ENCODE measurements around the gene ZGPAT. TPM values are rescaled to one million over a fixed set of nuclear protein-coding genes. Genes with fewer than 3 reads are reported as not detected.

Gene ZGPAT
- total RNA-seq, 6 experiments from 2014 or later = 18.7 to 68.9 (median 31.9) TPM

DNA sequence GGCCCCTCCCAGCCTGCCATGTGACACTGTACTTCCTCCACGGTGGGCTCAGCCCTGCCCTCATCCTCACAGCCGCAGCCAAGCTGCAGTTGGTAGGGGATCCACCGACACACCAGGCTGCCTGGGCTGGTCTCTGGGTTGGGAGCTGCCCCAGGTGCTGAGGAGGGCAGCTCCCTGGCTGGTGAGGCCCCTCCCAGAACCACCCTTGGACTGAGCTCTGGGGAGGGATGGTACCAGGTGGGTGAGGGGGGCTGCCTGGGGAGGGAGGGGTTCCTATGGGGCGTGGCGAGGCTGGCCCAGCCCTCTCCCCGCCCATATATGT, 11.6 kb upstream of the ZGPAT start:
- no peak overlapping the region for H3K27ac ChIP-seq
- no peak for TF ChIP-seq POLR2A (IDR thresholded peaks at IDR 0.05)
- TF ChIP-seq, protein P1, sequence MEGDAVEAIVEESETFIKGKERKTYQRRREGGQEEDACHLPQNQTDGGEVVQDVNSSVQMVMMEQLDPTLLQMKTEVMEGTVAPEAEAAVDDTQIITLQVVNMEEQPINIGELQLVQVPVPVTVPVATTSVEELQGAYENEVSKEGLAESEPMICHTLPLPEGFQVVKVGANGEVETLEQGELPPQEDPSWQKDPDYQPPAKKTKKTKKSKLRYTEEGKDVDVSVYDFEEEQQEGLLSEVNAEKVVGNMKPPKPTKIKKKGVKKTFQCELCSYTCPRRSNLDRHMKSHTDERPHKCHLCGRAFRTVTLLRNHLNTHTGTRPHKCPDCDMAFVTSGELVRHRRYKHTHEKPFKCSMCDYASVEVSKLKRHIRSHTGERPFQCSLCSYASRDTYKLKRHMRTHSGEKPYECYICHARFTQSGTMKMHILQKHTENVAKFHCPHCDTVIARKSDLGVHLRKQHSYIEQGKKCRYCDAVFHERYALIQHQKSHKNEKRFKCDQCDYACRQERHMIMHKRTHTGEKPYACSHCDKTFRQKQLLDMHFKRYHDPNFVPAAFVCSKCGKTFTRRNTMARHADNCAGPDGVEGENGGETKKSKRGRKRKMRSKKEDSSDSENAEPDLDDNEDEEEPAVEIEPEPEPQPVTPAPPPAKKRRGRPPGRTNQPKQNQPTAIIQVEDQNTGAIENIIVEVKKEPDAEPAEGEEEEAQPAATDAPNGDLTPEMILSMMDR (IDR thresholded peaks at IDR 0.05) = no peak
- H3K4me3 ChIP-seq = no peak overlapping the region
- H3K36me3 ChIP-seq = no peaks in the 10 kb centered on the region
- peaks cover 0 to 14% (median 5%) of the 10 kb centered on the region in 4 donors for H3K4me1 ChIP-seq
- ATAC-seq (peak; percentile 16 to 48 (median 26)), DNase-seq (peak in 2 of 3 donors; percentile 25 to 58)
- no CpG with 5 or more reads among the region's 6 CpGs for WGBS (ENCODE audit: insufficient coverage, low coverage, low lambda C conversion rate, missing lambda C conversion rate)
- intact Hi-C loops (cut with DNase I) = no loop called here
- no peaks in the 10 kb centered on the region for H3K9me3 ChIP-seq
- H3K27me3 ChIP-seq = no peaks in the 10 kb centered on the region

DNA sequence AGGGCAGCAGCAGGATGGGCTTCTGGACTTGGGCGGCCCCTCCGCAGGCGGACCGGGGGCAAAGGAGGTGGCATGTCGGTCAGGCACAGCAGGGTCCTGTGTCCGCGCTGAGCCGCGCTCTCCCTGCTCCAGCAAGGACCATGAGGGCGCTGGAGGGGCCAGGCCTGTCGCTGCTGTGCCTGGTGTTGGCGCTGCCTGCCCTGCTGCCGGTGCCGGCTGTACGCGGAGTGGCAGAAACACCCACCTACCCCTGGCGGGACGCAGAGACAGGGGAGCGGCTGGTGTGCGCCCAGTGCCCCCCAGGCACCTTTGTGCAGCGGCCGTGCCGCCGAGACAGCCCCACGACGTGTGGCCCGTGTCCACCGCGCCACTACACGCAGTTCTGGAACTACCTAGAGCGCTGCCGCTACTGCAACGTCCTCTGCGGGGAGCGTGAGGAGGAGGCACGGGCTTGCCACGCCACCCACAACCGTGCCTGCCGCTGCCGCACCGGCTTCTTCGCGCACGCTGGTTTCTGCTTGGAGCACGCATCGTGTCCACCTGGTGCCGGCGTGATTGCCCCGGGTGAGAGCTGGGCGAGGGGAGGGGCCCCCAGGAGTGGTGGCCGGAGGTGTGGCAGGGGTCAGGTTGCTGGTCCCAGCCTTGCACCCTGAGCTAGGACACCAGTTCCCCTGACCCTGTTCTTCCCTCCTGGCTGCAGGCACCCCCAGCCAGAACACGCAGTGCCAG, 11.0 kb upstream of the ZGPAT start, which contains the start of gene TNFRSF6B:
TSS of gene TNFRSF6B (plus strand) at position 25 of the 729 bp plus-strand sequence. CDS start at position 141, 116 bp downstream.
- Histone ChIP-seq H3K4me1 (peaks cover 0 to 14% (median 5%) of the 10 kb centered on the region in 4 donors), H3K9me3 (no peaks in the 10 kb centered on the region), H3K27ac (no peak within 1 kb of the TSS), H3K27me3 (no peaks in the 10 kb centered on the region), H3K4me3 (peak within 1 kb of the TSS in 1 of 3 donors; percentile 0), H3K36me3 (no peaks in the 10 kb centered on the region)
- intact Hi-C loops (cut with DNase I) = no loop called here
- 0% methylated on average over 1 of the region's 52 CpGs for WGBS (ENCODE audit: insufficient coverage, low coverage, low lambda C conversion rate, missing lambda C conversion rate)
- peak; percentile 37 to 68 (median 60) for DNase-seq
- TF ChIP-seq, protein P1 (IDR thresholded peaks at IDR 0.05) = no peak
- TF ChIP-seq POLR2A (IDR thresholded peaks at IDR 0.05) = peak; percentile 13
- ATAC-seq = peak; percentile 13 to 54 (median 32)

GRCh38 chr20:63697357-63697867, 10.4 kb upstream of the ZGPAT start:
- 0% methylated on average over 1 of the region's 7 CpGs for WGBS (ENCODE audit: insufficient coverage, low coverage, low lambda C conversion rate, missing lambda C conversion rate)
- H3K4me3 ChIP-seq = no peak overlapping the region
- H3K27ac ChIP-seq = no peak overlapping the region
- H3K27me3 ChIP-seq = no peaks in the 10 kb centered on the region
- intact Hi-C loops (cut with DNase I) = no loop called here
- peak; percentile 1 to 11 (median 3) for ATAC-seq
- TF ChIP-seq, protein P1 (IDR thresholded peaks at IDR 0.05) = no peak
- TF ChIP-seq POLR2A (IDR thresholded peaks at IDR 0.05) = no peak
- peak; percentile 22 to 56 (median 50) for DNase-seq
- no peaks in the 10 kb centered on the region for H3K9me3 ChIP-seq
- peaks cover 0 to 14% (median 5%) of the 10 kb centered on the region in 4 donors for H3K4me1 ChIP-seq
- no peaks in the 10 kb centered on the region for H3K36me3 ChIP-seq

GRCh38 chr20:63697868-63698545, 9.8 kb upstream of the ZGPAT start:
- no peaks in the 10 kb centered on the region for H3K9me3 ChIP-seq
- TF ChIP-seq, protein P1 (IDR thresholded peaks at IDR 0.05) = no peak
- no peak for TF ChIP-seq POLR2A (IDR thresholded peaks at IDR 0.05)
- DNase-seq (peak; percentile 26 to 47 (median 46)), ATAC-seq (no peak)
- no peaks in the 10 kb centered on the region for H3K27me3 ChIP-seq
- no peak overlapping the region for H3K4me3 ChIP-seq
- H3K27ac ChIP-seq = no peak overlapping the region
- peaks cover 0 to 14% (median 5%) of the 10 kb centered on the region in 4 donors for H3K4me1 ChIP-seq
- H3K36me3 ChIP-seq = no peaks in the 10 kb centered on the region
- WGBS (ENCODE audit: insufficient coverage, low coverage, low lambda C conversion rate, missing lambda C conversion rate) = 90% methylated on average over 3 of the region's 40 CpGs
- intact Hi-C loops (cut with DNase I) = no loop called here

All from right lobe of liver (tissue), 6 donors.